Measurements from ENCODE around the gene C19orf85.
"Not testable (repeated sequence)": the region's sequence is repeated elsewhere in the genome, so short reads cannot be mapped to it uniquely, and the experiment has no call there.

C19orf85 gene

GRCh38 chr19:55464662-55465054, at the start of gene C19orf85:
Gene C19orf85 (minus strand): TSS chr19:55464751. CDS start chr19:55464554, 197 bp downstream.
- peak; percentile 90 for DNase-seq

DNA sequence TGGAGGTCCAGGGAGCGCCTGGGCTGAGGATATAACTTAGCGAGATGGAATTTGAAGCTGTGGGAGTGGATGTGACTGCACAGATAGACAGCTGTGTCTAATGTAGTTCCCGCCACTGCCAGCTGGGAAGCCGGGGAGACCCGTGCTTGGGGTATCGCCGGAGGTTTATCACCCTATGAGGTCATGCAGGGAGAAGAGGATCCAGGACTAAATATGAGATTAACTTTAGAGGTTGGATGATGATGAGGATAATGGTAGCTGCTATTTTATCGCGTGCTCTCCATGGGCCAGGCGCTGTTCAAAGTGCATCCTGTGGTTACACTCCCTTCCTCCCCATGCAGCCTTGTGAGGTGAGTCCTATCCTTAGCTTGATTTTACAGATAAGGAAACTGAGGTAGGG, 43.6 kb upstream of the C19orf85 start:
- DNase-seq, result no peak

DNA sequence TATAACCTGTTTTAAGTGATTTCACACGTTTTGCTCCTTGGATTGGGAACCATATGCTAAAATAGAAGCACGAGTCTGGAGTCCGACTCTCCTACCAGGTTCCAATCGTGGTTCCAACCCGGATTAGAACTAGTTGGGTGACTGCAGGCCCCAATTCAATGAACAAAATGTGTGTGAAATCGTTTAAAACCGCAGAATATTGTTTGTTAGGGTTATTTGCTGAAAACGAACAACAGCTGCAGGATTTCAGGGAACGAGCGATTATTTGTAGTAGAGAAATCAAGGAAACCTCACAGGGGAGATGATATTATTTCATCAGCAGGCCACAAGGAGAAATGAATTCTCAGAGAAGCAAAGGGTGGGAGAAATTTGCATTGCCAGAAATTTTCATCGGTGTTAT, 40.4 kb upstream of the C19orf85 start:
- DNase-seq, result no peak

DNA sequence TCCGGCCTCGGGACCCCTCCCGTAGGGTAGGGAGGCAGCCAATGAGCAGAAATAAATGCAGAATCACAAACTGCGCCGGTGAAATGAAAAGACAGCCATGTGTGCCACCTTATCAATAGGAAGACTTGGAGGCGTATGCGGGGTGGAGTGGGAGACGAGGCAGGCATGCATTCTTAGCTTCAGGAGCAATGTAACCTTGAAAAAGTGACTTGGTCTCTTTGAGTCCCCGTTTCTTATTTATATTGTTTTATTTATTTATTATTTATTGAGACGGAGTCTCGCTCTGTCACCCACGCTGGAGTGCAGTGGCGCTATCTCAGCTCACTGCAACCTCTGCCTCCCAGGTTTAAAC, 39.7 kb upstream of the C19orf85 start:
- no peak for DNase-seq

- DNase-seq, result peak; percentile 92
Measured at GRCh38 chr19:55503502-55504251, 39.1 kb upstream of the C19orf85 start.

GRCh38 chr19:55503157-55503501, 38.6 kb upstream of the C19orf85 start:
- no peak for DNase-seq

DNA sequence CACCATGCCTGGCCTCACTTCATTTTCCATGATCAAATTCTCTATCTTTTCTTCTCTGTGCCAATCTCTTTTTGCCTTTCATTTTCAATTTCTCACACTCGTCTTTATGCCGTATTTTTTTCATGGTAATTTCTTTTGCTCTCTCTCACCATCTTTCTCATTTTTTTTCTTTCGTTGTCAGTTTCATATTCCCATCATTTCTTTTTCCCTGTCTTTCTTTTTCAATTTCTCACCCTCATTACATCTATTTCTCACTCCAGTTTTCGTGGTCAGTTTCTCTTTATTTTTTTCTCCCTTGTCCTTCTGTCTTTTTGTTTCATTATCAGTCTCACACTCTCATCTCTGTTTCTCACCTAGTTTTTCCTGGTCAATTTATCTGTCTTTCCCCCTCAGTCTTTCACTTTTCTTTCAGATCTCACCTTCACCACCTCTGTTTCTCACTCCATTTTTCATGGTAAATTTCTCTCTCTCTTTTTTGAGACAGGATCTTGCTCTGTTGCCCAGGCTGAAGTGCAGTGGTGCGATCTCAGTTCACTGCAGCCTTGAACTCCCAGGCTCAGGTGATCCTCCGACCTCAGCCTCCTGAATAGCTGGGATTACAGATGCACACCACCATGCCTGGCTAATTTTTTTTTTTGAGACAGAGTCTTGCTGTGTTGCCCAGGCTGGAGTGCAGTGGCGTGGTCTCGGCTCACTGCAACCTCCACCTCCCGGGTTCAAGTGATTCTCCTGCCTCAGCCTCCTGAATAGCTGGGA, 37.8 kb upstream of the C19orf85 start:
- no peak for DNase-seq

DNA sequence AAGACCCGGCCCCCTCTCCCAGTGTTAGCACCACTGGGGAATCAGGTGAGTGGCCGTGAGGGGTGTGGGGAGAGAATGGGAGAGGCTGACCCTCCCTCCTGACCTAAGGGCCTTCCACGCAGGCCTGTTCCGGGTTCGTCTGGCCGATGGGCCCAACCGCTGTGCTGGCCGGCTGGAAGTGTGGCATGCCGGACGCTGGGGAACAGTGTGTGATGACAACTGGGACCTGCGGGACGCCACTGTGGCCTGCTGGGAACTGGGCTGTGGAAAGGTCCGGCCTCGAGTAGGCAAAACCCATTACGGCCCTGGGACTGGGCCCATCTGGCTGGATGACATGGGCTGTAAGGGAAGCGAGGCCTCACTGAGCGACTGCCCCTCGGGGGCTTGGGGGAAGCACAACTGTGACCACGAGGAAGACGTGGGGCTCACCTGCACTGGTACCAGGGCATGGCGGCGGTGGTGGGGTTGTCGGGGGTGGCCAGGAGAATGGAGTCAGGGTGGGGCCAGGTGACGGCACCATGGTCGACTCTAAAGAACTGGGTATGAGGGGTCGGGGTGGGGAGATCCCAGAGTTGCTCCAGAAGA, 35.9 kb upstream of the C19orf85 start:
- DNase-seq, result no peak

DNA sequence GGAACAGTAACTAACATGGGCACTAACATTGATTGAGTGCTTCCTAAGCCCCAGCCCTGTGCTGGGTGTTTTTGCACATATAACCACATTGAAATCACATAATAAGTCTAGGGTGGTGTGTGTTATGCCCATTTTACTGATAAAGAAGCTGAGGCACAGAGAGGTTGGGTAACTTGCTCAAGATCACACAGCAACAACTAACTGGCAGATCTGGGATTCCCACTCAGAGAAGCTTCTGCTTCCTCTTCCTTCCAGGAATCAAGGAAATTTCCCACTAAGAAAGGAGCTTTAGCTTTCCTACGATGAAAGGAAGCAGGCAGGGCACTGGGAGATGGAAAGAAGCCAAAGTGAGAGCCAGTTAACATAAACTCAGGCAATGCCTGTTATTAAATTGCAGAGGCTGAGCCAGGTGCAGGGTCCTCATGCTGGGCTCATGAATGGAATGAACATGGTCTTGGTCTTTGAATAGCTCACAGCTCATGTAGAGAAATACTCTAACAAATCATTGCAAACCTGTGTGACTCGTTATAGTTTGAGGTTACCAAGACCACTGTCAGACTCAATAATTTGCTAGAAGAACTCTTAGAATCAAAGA, 33.8 kb upstream of the C19orf85 start:
- DNase-seq, result peak; percentile 84

DNA sequence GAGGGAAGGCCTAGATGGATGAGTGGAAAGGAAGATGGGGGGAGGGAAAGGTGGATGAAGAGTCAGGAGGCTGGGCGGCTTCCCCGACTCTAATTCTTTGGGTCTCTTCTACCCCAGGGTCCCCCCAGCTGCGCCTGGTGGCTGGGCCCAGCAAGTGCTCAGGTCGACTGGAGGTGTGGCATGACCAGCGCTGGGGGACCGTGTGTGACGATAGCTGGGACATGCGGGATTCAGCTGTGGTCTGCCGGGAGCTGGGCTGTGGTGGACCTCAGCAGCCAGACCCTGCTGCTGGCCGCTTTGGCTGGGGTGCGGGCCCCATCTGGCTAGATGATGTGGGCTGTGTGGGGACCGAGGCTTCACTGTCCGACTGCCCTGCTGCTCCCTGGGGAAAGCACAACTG, 33.2 kb upstream of the C19orf85 start:
- no peak for DNase-seq

GRCh38 chr19:55496820-55497219, 32.3 kb upstream of the C19orf85 start:
- DNase-seq, result not testable (repeated sequence)

- peak; percentile 49 for DNase-seq
Measured at GRCh38 chr19:55495646-55496349, 31.2 kb upstream of the C19orf85 start.

DNA sequence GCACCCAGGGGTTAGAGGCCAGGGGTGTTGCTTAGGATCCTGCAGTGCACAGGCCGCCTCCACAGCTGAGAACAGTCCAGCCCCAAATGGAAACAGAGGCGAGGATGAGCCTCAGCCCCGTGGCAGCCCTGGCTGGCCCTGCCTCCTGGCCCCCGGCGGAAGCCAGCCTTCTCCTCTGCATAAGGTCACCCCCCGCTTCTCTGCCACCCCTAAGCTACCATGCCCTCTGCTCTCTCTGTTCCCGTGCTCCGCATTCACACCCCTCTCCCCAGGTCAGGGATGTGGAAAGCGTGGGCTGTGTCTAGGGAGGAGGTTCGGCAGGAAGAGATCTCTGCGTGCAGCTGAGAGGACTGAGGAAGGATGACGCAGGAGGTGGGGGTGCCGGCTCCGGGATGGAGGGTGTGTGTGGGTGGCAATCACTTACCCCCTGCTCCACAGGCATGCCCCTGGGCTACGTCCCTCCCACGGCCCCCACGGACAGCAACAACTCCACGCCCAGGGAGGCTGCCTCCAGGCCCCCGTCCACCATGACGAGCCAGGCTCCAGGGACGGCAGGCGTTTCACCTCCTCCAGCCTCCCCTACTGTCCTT, 29.7 kb upstream of the C19orf85 start:
- DNase-seq, result no peak

- no peak for DNase-seq
Measured at GRCh38 chr19:55493645-55494171, 29.2 kb upstream of the C19orf85 start.

DNA sequence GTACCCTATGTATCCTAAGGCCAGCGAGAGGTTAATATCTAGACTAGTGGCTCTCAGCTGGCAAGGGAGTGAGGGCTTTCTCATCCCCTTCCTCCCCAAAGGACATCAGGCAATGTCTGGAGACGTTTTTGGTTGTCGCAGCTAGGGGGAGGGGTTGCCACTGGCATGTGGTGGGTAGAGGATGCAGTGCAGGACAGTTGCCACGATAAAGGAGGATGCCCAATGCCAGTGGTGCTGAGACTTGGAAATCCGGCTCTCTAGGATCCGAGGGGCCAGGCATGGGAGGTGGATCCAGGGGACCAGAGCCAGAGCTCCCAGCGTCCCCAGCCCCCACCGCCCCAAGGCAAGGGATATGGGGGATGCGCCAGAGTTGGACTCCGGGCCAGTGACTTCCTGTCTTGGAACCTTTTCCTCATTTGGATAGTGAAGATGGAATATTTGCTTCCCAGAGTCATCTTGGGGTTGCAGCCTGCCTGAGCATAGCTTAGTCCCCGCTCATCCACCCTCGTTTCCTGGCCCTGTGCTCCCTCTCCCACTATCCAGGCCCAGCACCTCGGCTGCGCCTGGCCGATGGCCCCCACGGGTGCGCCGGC, 28.6 kb upstream of the C19orf85 start:
- no peak for DNase-seq

GRCh38 chr19:55492362-55492944, 27.9 kb upstream of the C19orf85 start:
- peak; percentile 84 for DNase-seq

GRCh38 chr19:55491546-55492360, 27.2 kb upstream of the C19orf85 start:
- no peak for DNase-seq

DNA sequence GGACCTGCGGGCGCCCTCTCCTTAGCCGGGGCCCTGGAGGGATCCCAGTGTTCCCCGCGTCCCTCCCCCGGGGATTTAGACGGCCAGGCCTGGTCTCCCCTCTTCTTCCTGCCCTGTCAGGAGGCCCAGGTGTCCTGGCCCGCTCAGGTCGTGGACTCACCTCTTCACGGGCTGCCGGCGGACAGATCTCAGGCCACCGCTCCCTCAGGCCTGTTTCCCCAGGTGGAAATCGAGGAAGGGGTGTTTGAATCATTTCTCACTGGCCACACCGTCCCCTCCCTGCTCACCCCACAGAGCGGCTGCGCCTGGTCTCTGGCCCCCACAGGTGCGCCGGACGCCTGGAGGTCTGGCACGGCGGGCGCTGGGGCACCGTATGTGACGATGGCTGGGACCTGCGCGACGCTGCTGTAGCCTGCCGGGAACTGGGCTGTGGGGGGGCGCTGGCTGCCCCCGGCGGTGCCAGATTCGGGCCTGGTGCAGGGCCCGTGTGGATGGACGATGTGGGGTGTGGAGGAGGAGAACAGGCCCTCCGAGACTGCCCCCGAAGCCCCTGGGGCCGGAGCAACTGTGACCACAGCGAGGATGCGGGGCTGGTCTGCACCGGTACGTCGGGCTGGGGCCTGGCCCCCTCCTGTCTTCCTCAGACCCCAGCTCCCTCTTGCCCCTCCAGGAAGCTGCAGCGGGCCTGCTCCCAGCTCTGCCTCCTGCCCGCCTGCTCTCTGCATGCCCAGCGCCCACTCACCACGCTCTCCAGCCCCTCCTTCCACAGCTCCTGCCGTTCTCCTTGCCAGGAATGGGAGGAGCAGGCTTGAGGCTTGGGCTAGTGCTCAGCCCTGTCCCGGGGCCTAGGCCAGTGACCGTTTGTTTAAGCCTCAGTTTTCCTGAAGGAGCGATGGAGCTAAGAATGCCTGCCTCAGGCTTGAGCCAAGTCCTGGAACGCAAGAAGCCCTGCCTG, 26.2 kb upstream of the C19orf85 start:
- no peak for DNase-seq

- DNase-seq, result no peak
Measured at GRCh38 chr19:55489711-55490477, 25.3 kb upstream of the C19orf85 start.
